Stimulated activated CD8-positive, alpha-beta memory T cell treated with anti-CD3 and anti-CD28 coated beads, Interleukin-7, amount 100 ng/mL, for 1 hour (primary cell): Measurements from ENCODE around the gene RFESD.
"Not testable (repeated sequence)": the region's sequence is repeated elsewhere in the genome, so short reads cannot be mapped to it uniquely, and the experiment has no call there.

ENCODE experiments used
- DNase-seq, 2 donors: peaks; one replicate each; pipeline ENCODE4 v3.0.0-alpha.2; 2020; ENCODE audit warnings: low read depth in 2 of 2

The RFESD gene

DNA sequence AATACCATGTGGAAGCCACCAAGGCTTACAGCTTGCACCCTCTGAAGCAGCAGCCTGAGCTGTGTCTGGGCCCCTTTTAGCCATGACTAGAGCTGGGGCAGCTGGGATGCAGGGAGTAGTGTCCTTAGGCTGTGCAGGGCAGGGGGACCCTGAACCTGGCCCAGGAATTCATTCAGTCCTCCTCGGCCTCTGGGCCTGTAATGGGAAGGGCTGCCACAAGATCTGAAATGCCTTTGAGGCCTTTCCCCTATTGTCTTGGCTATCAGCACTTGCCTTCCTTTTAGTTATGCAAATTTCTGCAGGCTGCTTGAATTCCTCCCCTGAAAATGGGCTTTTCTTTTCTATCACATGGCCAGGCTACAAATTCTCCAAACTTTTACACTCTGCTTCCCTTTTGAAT lies 17.6 kb upstream of the RFESD start:
- DNase-seq: no peak

- no peak for DNase-seq
Observed at GRCh38 chr5:95630394-95630917, 16.1 kb upstream of the RFESD start.

DNA sequence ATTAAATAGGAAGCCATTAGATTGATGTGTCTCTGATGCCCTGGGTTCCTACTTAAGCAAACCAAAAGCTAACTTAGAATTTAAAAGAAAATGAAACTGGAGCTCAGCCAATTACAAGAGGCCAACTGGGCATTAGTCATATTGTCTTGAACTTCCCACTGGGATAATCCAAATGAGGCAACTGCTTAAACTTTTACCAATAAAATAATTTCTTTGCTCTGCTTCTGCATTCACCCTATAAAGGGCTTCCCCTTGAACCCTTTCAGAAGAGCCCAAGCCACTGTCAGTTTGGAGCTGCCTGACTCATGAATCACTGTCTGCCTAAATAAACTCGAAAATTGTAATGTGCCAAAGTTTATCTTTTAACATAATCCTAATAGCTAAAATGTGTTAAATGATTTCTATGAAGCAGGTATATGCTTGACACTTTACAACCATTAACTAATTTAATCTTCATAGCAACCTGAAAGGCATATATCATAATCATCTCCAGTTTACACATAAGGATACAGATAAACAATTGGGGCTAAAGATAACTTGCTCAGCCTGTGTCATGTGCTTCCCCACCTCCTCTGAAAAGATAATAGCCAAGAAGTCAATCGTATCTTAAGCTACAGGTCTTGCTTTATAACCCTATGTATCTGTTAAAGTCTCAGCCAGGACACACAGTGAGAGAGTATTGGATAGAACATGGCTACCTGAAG lies 15.2 kb upstream of the RFESD start:
- no peak for DNase-seq

DNA sequence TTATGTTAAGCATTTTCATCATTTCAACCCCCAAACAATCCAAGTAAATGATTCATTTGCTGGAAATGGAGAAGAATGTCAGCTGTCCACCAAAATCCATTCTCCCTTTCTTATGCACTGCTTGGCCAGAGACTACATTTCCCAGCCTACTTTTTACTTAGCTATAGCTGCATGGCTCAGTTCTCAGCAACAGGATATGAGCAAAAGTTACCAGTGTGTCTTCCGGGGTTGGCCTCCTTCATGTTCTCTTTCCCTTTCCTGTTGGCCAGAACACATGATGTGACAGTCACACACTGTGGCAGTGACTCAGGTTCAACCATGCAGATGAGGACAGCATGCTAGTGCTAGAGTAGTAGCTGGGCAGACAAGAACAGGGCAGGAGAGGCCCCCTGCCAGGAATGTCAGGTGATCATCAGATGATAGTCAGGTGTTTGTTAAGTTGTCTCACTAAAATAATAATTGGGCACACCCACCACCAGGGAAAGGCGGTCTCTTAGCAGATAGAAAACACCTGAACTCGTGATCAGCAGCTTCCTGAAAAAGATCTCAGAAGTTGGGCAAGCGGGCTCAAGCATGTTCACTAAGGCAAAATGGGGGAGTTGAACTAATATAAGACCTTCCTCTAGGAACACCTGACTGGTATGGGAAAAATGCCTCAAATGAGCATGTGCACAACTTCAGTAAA lies 14.4 kb upstream of the RFESD start:
- DNase-seq: peak in 1 of 2 donors; percentile 21

GRCh38 chr5:95632942-95633341 lies 13.6 kb upstream of the RFESD start:
- not testable (repeated sequence) for DNase-seq

GRCh38 chr5:95633671-95634070 lies 12.9 kb upstream of the RFESD start:
- DNase-seq: no peak

- DNase-seq: no peak
Observed at GRCh38 chr5:95634081-95634480, 12.5 kb upstream of the RFESD start.

- DNase-seq: no peak
Observed at GRCh38 chr5:95638632-95639031, 7.9 kb upstream of the RFESD start.

DNA sequence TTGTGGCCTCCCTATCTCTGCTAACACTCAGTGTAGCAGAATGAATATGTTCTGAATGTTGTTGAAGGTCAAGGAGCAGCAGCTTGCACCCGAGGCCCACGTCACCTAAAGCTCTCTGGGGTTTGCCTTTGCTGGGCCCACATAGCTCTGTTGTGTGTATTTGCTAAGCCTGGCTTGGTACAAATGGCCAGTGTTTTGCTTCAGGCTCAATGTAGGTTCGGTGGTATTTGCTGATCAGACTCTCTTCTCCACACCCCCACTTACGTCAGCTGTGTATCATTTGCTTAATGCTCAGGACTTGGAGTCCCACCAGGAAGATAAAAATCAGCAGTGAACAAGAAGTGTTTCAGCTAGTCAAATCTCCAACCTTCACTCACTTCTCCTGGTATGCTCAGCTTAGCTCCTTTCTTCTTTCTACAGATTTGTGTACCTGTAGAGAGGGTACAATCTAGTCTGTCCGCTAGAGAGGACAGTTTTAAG lies 4.8 kb upstream of the RFESD start:
- no peak for DNase-seq

- no peak for DNase-seq
Observed at GRCh38 chr5:95643152-95643551, 3.4 kb upstream of the RFESD start.

- no peak for DNase-seq
Observed at GRCh38 chr5:95644351-95645042, 2.1 kb upstream of the RFESD start.

GRCh38 chr5:95646226-95646568 lies 380 bp upstream of the RFESD start:
- DNase-seq: not testable (repeated sequence)

DNA sequence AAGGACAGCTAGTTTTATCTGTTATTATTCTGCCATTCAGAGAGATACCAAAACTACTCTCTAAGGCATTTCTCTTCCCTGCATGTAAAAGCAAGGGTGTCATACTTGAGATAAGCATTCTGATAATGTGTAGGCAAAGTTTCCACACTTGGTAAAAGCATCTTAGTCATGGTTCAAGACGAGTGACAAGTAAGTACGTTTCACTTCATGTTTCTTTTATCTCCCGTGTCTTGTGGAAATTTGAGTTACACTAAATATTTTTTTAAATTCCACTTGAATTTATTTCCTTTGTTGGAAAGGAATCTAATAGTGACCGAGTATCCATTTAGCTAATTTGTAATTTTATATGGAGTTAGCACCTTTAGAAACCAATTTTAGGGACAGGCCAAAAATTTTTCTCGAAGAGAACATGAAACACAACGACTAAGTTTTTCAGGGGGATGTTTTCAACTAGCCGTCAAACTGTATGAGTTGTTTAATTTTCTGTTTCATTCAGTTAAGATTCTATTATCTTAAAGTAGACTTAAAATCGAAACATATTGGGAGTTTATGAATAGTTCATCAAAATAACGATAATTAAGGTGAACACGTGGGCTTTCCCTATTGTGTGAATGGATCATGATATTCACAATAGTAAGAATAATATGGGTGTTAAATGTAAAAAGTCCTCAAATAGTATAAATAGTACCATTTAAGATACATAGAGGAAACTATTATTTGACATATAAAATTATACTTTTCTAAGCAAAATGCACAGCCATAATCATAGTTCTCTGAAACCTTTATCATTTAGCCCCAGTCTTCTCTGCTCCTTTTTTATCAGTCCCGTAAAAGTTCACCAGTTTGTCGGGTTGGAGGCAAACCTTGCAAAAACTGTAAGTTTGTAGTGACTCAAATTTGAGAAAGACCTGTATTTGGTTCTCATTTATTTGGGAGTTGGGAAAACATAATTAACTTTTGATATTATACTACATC lies 1.6 kb downstream of the RFESD start:
- DNase-seq: no peak

DNA sequence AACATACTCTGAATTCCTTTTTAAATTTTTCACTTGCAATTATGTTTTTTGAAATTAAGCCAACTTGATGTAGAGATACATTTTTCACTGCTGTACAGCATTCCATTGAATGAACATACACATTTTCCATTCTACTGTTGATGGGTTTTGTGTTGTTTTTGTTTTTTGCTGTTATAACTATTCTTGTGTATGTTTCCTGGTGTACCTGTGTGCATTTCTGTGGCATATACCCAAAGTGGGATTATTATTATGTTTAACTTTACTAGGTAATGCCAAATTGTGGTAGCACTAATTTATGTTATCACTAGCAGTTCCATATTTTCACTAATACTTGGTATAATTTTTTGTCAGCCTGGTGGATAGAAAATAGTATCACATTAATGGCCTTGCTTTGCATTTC lies 2.7 kb downstream of the RFESD start:
- DNase-seq: no peak

DNA sequence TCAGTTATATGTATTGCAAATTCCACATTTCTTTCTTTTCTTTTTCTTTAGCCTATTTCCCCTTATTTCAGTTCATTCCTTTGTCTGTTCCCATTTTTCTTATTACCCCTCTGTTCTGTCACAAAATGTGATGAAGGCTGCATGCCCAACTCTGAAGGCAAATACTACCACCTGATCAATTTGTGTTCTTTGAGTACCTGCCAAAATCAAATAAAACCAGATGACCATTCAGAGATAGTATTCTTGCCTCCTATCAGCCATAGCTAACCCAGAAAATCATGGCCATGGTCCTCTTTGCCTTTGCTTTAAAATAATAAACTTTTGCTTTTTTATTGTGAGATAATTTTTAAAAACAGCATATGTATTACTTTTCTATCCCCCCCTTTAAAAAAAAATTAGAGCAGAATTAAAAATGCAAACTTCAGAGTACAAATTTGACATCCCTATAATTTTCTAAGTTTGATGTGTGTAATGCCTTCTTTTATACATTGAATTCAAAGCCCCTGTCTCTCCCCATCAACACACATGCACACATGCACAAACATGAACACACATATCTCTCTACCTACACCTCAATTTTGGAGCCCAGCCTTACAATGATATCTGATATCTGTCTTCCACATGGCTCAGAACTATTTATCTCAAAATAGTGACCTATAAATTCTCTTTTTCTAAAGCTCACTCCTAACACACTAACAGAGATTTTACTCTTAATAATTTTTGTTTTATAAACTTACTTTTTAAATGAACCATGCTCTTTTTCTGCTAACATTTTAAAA lies 3.5 kb downstream of the RFESD start:
- DNase-seq: no peak

DNA sequence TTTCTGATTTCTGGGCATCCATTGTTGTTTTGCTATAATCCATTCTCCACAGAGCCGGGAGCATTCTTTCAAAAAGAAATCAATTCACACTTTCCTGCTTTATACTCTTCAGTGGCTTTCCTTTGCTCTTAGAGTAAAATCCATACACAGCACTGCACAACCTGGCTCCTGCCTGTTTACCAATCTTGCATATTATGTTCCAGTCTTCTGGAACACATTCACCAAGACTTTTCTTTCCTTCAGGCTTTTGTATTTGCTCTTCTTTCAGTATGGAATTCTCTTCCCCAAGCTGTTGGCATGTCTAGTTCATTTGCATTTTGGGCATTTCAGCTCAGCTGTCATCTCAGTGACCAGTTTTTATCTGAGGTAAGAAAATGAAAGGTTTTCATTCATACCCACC lies 6.3 kb downstream of the RFESD start:
- no peak for DNase-seq

DNA sequence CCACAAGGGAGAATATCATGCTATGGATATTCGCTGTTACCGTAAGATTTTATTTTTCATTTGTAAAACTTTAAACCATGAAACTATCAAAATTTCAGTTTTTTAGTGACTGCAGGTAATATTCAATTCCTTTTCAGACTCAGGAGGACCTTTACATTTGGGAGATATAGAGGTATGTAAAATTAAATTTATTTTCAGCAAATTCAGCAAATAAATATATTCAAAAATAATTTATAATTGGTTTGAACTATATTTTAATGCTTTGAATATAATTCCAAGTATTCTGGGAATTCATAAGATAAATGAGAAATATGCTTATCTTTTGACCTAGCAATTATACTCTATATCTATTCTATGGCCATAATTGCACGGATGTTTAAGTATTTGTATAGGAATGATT lies 7.6 kb downstream of the RFESD start:
- no peak for DNase-seq

- DNase-seq: no peak
Observed at GRCh38 chr5:95655575-95655974, 9.0 kb downstream of the RFESD start.

GRCh38 chr5:95660060-95660459 lies 13.5 kb downstream of the RFESD start:
- no peak for DNase-seq

DNA sequence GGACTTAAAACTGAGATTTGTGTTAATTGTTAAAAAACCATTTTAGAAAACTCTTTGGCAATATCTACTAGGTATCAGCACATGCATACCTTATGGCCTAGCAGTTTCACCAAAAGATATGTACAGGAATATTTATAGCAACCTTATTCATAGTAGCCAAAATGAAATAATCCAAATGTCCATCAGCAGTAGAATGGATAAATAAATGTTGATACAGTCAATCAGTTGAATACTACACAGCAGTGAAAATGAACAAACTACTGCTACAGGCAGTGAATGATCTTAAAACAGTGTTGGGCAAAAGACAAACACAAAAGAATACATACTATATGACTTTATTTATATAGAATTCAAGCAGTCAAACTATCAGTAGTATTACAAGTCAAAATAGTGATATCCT lies 16.4 kb downstream of the RFESD start:
- no peak for DNase-seq
